Vagina (tissue), 2 donors: ENCODE results near the gene TANK.

Experiments used
- POLR2A ChIP-seq, 2 donors: fragments of 450-650 bp; IDR thresholded peaks; one replicate each; pipeline ENCODE4 v1.6.1; 2017; ENCODE audit warnings: antibody characterized with exemption in 2 of 2, mild to moderate bottlenecking in 2 of 2, moderate library complexity in 2 of 2
- POLR2AphosphoS5 ChIP-seq, 2 donors: sonication (generic); formaldehyde crosslinking; IDR thresholded peaks; one replicate each; pipeline ENCODE4 v1.9.0; 2017; ENCODE audit warnings: antibody characterized with exemption in 2 of 2, mild to moderate bottlenecking in 2 of 2, low read depth in 1 of 2; ENCODE audit not compliant: insufficient read depth in 1 of 2
- TF ChIP-seq, protein P1 (sequence below), 3 experiments: fragments of 450-650 bp in 2 of 3; fragments of 200-600 bp in 1 of 3; sonication (generic) in 1 of 3; IDR thresholded peaks; one replicate each; pipeline ENCODE4 v1.5.1; 2017 to 2019; ENCODE audit warnings: antibody characterized with exemption in 3 of 3, mild to moderate bottlenecking in 2 of 3, moderate library complexity in 2 of 3

DNA sequence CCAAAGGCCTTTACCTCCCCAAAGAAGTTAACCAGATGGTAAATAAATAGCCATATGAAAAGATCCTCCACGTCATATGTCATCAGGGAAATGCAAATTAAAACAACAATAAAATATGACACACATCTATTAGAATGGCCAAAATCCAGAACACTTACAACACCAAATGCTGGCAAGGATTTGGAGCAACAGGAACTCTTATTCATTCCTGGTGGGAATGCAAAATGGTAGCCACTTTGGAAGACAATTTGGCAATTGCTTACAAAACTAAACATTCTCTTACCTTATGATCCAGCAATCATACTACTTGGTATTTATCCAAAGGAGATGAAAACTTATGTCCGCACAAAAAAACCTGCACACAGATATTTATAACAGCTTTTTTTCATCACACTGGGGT, 1.3 kb upstream of the TANK start:
- TF ChIP-seq, protein P1, sequence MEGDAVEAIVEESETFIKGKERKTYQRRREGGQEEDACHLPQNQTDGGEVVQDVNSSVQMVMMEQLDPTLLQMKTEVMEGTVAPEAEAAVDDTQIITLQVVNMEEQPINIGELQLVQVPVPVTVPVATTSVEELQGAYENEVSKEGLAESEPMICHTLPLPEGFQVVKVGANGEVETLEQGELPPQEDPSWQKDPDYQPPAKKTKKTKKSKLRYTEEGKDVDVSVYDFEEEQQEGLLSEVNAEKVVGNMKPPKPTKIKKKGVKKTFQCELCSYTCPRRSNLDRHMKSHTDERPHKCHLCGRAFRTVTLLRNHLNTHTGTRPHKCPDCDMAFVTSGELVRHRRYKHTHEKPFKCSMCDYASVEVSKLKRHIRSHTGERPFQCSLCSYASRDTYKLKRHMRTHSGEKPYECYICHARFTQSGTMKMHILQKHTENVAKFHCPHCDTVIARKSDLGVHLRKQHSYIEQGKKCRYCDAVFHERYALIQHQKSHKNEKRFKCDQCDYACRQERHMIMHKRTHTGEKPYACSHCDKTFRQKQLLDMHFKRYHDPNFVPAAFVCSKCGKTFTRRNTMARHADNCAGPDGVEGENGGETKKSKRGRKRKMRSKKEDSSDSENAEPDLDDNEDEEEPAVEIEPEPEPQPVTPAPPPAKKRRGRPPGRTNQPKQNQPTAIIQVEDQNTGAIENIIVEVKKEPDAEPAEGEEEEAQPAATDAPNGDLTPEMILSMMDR (IDR thresholded peaks at IDR 0.05), result no peak
- TF ChIP-seq POLR2A (IDR thresholded peaks at IDR 0.05), result no peak
- no peak for TF ChIP-seq POLR2AphosphoS5 (IDR thresholded peaks at IDR 0.05; ENCODE audit: insufficient read depth in 1 of 2, low read depth in 1 of 2)
